Lower leg skin (tissue), 3 donors: Measurements from ENCODE around the gene RBM17.

Experiments
- CTCF ChIP-seq, 3 donors: fragments of 450-650 bp; IDR thresholded peaks; one replicate each; pipeline ENCODE4 v1.5.1; 2016; ENCODE audit warnings: antibody characterized with exemption in 3 of 3, mild to moderate bottlenecking in 3 of 3, moderate library complexity in 2 of 3
- POLR2A ChIP-seq, 2 donors: fragments of 450-650 bp; IDR thresholded peaks; one replicate each; pipeline ENCODE4 v1.6.1; 2016 to 2017; ENCODE audit warnings: antibody characterized with exemption in 2 of 2, mild to moderate bottlenecking in 1 of 2, moderate library complexity in 1 of 2

GRCh38 chr10:6048281-6049030 is 40.4 kb upstream of the RBM17 start:
- TF ChIP-seq CTCF (IDR thresholded peaks at IDR 0.05) (no peak), POLR2A (IDR thresholded peaks at IDR 0.05) (no peak)
